Thyroid gland (tissue), 4 donors: ENCODE results near the gene CCN5. TPM values are rescaled to one million over a fixed set of nuclear protein-coding genes. Genes with fewer than 3 reads are reported as not detected.

Experiments
- DNase-seq, 2 donors: peaks; one replicate each; pipeline ENCODE4 v3.0.0-alpha.2; 2019
- H3K27ac ChIP-seq, 3 donors: fragments of 200-600 bp; sonication (generic); 1 replicate in 2 of 3; 2 replicates in 1 of 3; pipeline ENCODE4 v1.5.1; 2016 to 2019; ENCODE audit warnings: mild to moderate bottlenecking in 1 of 3, moderate library complexity in 1 of 3
- H3K27me3 ChIP-seq: fragments of 200-600 bp; sonication (generic); one replicate; pipeline ENCODE4 v1.5.1; 2019
- H3K36me3 ChIP-seq, 2 donors: fragments of 200-600 bp; sonication (generic); one replicate each; pipeline ENCODE4 v1.5.1; 2016 to 2019
- H3K4me1 ChIP-seq, 2 donors: fragments of 200-600 bp; sonication (generic); one replicate each; pipeline ENCODE4 v1.5.1; 2017 to 2019
- H3K4me3 ChIP-seq, 3 donors: fragments of 200-600 bp; sonication (generic); replicated peaks in 1 of 3; 1 replicate in 2 of 3; 2 replicates in 1 of 3; pipeline ENCODE4 v1.5.1; 2016; ENCODE audit warnings: mild to moderate bottlenecking in 1 of 3
- H3K9me3 ChIP-seq: fragments of 200-600 bp; sonication (generic); one replicate; pipeline ENCODE4 v1.5.1; 2017
- POLR2A ChIP-seq, 2 donors: fragments of 450-650 bp; IDR thresholded peaks; one replicate each; pipeline ENCODE4 v1.6.1; 2017; ENCODE audit warnings: antibody characterized with exemption in 2 of 2, mild to moderate bottlenecking in 2 of 2, moderate library complexity in 1 of 2
- WGBS, 2 donors: methylation state at CpG; one replicate each; pipeline ENCODE4 v1.1.5; 2017; 5-methylcytosine and 5-hydroxymethylcytosine counted together
- intact Hi-C: fragments of 100-400 bp; cut with DNase I; formaldehyde crosslinking; loops from one replicate; pipeline ENCODE4 v1.15.1; 2023
- total RNA-seq, 4 donors: library from RNA; depleted of rRNA; stranded (reverse); fragments of >200 nt; gene quantifications; one replicate each; pipeline ENCODE4 v1.2.3, GENCODE V29; 2016
- TF ChIP-seq, protein P1 (sequence below), 6 experiments: fragments of 200-600 bp in 3 of 6; fragments of 450-650 bp in 3 of 6; sonication (generic) in 3 of 6; IDR thresholded peaks; one replicate each; pipeline ENCODE4 v1.5.1; 2016 to 2019; ENCODE audit warnings: antibody characterized with exemption in 6 of 6, mild to moderate bottlenecking in 2 of 6, inconsistent platforms in 1 of 6, moderate library complexity in 1 of 6

Gene CCN5
- total RNA-seq, 4 donors from 2014 or later: 4.7 to 47.6 (median 26.6) TPM

GRCh38 chr20:44745598-44746366 is 30.6 kb downstream of the CCN5 start, which contains the start of gene KCNK15:
TSS of gene KCNK15 (plus strand) at chr20:44745865. CDS start at chr20:44745911, 46 bp downstream.
- intact Hi-C loops: loop anchor here (5.0 kb wide), 1 partner anchor 122 kb away; no protein-coding TSS in a partner anchor
- Histone ChIP-seq H3K4me3 (peak within 1 kb of the TSS in 2 of 3 donors; percentile 33 to 54), H3K4me1 (peaks cover 18 to 27% of the 10 kb centered on the region in 2 donors), H3K36me3 (no peaks in the 10 kb centered on the region), H3K27me3 (no peaks in the 10 kb centered on the region), H3K9me3 (no peaks in the 10 kb centered on the region), H3K27ac (peak within 1 kb of the TSS in 2 of 3 donors; percentile 74 to 82)
- WGBS, 2 donors: 5 to 6% methylated on average over 33 to 51 of the region's 81 CpGs
- TF ChIP-seq, protein P1, sequence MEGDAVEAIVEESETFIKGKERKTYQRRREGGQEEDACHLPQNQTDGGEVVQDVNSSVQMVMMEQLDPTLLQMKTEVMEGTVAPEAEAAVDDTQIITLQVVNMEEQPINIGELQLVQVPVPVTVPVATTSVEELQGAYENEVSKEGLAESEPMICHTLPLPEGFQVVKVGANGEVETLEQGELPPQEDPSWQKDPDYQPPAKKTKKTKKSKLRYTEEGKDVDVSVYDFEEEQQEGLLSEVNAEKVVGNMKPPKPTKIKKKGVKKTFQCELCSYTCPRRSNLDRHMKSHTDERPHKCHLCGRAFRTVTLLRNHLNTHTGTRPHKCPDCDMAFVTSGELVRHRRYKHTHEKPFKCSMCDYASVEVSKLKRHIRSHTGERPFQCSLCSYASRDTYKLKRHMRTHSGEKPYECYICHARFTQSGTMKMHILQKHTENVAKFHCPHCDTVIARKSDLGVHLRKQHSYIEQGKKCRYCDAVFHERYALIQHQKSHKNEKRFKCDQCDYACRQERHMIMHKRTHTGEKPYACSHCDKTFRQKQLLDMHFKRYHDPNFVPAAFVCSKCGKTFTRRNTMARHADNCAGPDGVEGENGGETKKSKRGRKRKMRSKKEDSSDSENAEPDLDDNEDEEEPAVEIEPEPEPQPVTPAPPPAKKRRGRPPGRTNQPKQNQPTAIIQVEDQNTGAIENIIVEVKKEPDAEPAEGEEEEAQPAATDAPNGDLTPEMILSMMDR (IDR thresholded peaks at IDR 0.05): no peak
- peak in 1 of 2 donors; percentile 27 for TF ChIP-seq POLR2A (IDR thresholded peaks at IDR 0.05)
- DNase-seq: peak; percentile 42 to 44

GRCh38 chr20:44746367-44747165 is 31.4 kb downstream of the CCN5 start:
- Histone ChIP-seq H3K36me3 (no peaks in the 10 kb centered on the region), H3K4me3 (peak overlapping the region in 2 of 3 donors; percentile 33 to 54), H3K27ac (peak overlapping the region; percentile 27 to 82 (median 74)), H3K27me3 (no peaks in the 10 kb centered on the region), H3K9me3 (no peaks in the 10 kb centered on the region), H3K4me1 (peaks cover 18 to 27% of the 10 kb centered on the region in 2 donors)
- DNase-seq: peak; percentile 67 to 69
- TF ChIP-seq, protein P1 (IDR thresholded peaks at IDR 0.05): no peak
- no peak for TF ChIP-seq POLR2A (IDR thresholded peaks at IDR 0.05)
- intact Hi-C loops: loop anchor here (5.0 kb wide), 1 partner anchor 121 kb away; no protein-coding TSS in a partner anchor
- 27 to 35% methylated on average over 9 to 12 of the region's 12 CpGs for WGBS, 2 donors

DNA sequence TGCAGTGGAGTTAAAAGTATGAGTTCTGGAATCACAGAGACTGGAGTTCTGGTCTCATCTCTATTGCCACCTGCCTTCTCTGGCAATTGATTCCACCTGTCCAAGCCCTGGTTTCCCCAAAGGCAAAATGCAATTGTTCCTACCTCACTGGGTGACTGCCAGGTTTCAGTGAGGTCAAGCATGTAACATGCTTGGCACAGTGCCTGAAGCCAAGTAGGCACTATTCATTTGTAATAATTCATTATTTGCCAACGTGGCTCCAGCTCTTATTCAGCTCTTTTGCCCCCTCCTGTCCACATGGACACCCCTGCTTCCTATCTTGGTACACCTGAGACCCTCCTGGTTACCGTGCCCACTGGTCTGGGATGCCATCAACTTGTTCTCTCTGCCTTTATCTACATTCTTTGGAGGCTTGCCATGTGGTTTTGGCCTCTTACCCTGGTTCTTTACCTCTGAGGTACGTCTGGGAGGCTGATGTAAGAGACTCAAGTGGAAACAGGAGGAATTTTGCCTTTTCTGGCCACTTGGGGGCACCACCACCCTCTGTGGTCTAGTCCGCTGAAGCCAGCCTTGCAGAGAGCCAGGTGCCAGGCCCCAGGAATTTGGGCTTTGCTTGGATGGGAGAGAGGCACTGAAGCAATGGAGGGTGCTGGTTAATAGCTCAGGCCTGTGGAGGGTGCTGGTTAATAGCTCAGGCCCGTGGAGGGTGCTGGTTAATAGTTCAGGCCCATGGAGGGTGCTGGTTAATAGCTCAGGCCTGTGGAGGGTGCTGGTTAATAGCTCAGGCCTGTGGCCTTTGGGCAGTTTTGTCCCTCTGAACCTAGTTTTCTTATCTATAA is 32.2 kb downstream of the CCN5 start:
- Histone ChIP-seq H3K4me1 (peaks cover 18 to 27% of the 10 kb centered on the region in 2 donors), H3K27me3 (no peaks in the 10 kb centered on the region), H3K9me3 (no peaks in the 10 kb centered on the region), H3K36me3 (no peaks in the 10 kb centered on the region), H3K27ac (peak overlapping the region; percentile 27 to 82 (median 74)), H3K4me3 (no peak overlapping the region)
- DNase-seq: peak; percentile 95
- 1 to 6% methylated on average over 5 of the region's 5 CpGs for WGBS, 2 donors
- no peak for TF ChIP-seq POLR2A (IDR thresholded peaks at IDR 0.05)
- TF ChIP-seq, protein P1 (IDR thresholded peaks at IDR 0.05): peak in 5 of 6 experiments; percentile 55 to 83 (median 73)
- intact Hi-C loops: loop anchor here (5.0 kb wide), 1 partner anchor 120 kb away; no protein-coding TSS in a partner anchor

GRCh38 chr20:44748005-44748370 is 32.8 kb downstream of the CCN5 start:
- TF ChIP-seq POLR2A (IDR thresholded peaks at IDR 0.05): no peak
- TF ChIP-seq, protein P1 (IDR thresholded peaks at IDR 0.05): no peak
- Histone ChIP-seq H3K36me3 (no peaks in the 10 kb centered on the region), H3K4me1 (peaks cover 18 to 21% of the 10 kb centered on the region in 2 donors), H3K9me3 (no peaks in the 10 kb centered on the region), H3K27me3 (no peaks in the 10 kb centered on the region), H3K27ac (peak overlapping the region; percentile 21 to 82 (median 74)), H3K4me3 (no peak overlapping the region)
- intact Hi-C loops: loop anchor here (5.0 kb wide), 1 partner anchor 119 kb away; no protein-coding TSS in a partner anchor
- WGBS, 2 donors: 80 to 91% methylated on average over 3 of the region's 3 CpGs
- no peak for DNase-seq
